ENCODE results near the gene C4orf50.
"Not testable (repeated sequence)": the region's sequence is repeated elsewhere in the genome, so short reads cannot be mapped to it uniquely, and the experiment has no call there.

C4orf50 gene

DNA sequence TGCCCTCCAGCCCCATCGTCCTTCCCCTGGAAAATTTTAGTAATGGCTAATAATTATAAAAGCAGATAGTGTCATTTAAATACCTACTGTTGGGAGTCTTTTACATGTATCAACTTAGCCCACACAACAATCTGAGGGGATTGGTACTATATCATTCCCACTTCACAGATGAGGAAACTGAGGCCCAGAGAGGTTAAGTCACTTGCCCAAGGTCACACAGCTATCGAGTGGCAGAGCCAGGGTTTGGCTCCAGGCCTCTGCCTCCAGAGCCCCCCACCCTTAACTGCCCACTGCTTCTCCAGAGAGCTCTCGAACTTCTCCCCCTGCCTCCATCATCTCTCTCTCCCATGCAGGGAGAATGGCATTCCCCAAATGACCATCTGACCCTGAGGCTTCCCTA, 7.4 kb downstream of the C4orf50 start:
- no peak for DNase-seq (ENCODE audit: low read depth)
- TF ChIP-seq, protein P1, sequence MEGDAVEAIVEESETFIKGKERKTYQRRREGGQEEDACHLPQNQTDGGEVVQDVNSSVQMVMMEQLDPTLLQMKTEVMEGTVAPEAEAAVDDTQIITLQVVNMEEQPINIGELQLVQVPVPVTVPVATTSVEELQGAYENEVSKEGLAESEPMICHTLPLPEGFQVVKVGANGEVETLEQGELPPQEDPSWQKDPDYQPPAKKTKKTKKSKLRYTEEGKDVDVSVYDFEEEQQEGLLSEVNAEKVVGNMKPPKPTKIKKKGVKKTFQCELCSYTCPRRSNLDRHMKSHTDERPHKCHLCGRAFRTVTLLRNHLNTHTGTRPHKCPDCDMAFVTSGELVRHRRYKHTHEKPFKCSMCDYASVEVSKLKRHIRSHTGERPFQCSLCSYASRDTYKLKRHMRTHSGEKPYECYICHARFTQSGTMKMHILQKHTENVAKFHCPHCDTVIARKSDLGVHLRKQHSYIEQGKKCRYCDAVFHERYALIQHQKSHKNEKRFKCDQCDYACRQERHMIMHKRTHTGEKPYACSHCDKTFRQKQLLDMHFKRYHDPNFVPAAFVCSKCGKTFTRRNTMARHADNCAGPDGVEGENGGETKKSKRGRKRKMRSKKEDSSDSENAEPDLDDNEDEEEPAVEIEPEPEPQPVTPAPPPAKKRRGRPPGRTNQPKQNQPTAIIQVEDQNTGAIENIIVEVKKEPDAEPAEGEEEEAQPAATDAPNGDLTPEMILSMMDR (IDR thresholded peaks at IDR 0.05; ENCODE audit: low read depth, low read length, missing control alignments) = no peak
- no peak overlapping the region for H3K4me3 ChIP-seq (ENCODE audit: low read depth, low read length)

- DNase-seq (ENCODE audit: low read depth) = no peak
- H3K4me3 ChIP-seq (ENCODE audit: low read depth, low read length) = no peak overlapping the region
- TF ChIP-seq, protein P1 (IDR thresholded peaks at IDR 0.05; ENCODE audit: low read depth, low read length, missing control alignments) = no peak
Measured at GRCh38 chr4:6009452-6009851, 8.8 kb downstream of the C4orf50 start.

DNA sequence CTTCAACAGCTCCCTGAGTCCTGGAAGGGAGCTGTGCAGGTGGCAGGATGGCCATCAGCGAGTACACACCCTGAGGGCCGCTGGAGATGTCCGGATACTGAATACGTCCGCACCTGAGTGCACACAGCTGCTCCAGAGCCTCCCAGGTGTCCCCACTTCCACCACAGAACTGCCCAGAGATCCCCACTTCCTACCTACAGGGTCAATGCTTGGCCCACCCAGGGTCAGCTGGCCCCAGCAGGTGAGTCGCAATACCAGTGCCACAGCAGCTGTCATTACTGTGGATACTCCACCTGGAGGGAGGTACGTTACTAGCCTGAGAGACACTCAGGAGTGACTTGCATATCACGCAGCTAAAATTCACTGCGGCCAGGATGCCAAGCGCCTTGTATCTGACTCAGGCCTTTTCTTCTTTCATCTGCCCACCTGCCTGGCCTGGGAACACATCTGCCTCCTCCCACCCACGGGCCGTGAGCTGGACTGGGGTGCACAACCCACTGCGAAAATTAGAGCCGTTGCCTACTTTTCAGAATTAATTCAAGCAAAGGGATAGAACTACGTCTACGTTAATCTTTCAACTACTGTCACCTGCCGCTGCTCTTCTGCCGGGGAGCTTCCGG, 9.4 kb downstream of the C4orf50 start:
- TF ChIP-seq, protein P1 (IDR thresholded peaks at IDR 0.05; ENCODE audit: low read depth, low read length, missing control alignments) = no peak
- no peak for DNase-seq (ENCODE audit: low read depth)
- H3K4me3 ChIP-seq (ENCODE audit: low read depth, low read length) = no peak overlapping the region

- TF ChIP-seq, protein P1 (IDR thresholded peaks at IDR 0.05; ENCODE audit: low read depth, low read length, missing control alignments) = no peak
- DNase-seq (ENCODE audit: low read depth) = no peak
- H3K4me3 ChIP-seq (ENCODE audit: low read depth, low read length) = no peak overlapping the region
Measured at GRCh38 chr4:6008092-6008551, 10.1 kb downstream of the C4orf50 start.

DNA sequence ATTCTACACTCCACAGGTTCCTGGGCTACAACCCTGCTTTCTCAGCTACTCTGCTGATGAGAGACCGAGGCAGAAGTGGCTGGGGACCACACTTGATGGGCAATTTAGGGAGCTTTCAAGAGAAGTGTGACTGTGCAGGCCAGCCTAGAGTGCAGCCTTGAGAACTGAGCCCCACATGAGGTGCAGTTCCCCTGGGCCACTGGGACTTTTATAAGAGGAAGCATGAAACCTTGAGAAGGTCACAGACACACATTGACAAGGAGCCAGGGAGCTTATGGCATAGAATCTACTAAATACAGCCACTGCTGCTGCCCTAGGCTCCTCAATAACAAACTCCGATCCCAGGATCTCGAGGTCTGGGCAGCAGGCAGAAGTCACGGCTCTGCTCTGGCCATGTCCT, 13.1 kb downstream of the C4orf50 start:
- TF ChIP-seq, protein P1 (IDR thresholded peaks at IDR 0.05; ENCODE audit: low read depth, low read length, missing control alignments) = no peak
- DNase-seq (ENCODE audit: low read depth) = no peak

DNA sequence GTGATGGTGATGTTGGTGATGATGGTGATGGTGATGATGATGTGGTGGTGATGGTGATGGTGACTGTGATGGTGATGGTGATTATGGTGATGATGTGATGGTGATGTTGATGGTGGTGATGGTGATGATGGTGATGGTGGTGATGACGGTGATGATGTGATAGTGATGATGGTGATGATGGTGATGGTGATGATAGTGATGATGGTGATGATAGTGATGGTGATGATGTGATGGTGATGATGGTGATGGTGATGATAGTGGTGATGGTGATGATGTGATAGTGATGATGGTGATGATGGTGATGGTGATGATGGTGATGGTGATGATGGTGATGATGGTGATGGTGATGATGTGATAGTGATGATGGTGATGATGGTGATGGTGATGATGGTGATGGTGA, 14.7 kb downstream of the C4orf50 start:
- H3K4me3 ChIP-seq (ENCODE audit: low read depth, low read length); DNase-seq (ENCODE audit: low read depth): not testable (repeated sequence)

More for the DNA sequence above, 13.1 kb downstream of the C4orf50 start:
- H3K4me3 ChIP-seq (ENCODE audit: low read depth, low read length) = no peak overlapping the region

GRCh38 chr4:6002926-6003325, 15.3 kb downstream of the C4orf50 start:
- TF ChIP-seq, protein P1 (IDR thresholded peaks at IDR 0.05; ENCODE audit: low read depth, low read length, missing control alignments) = no peak
- DNase-seq (ENCODE audit: low read depth) = no peak
- H3K4me3 ChIP-seq (ENCODE audit: low read depth, low read length) = no peak overlapping the region

Measured in GM12864 (cell line).